Naive thymus-derived CD4-positive, alpha-beta T cell (primary cell): ENCODE data around the gene CIBAR2. TPM values are rescaled to one million over a fixed set of nuclear protein-coding genes. Genes with fewer than 3 reads are reported as not detected.
A peak's percentile ranks its signal among the peaks of the same experiment; 100 is the strongest.

Source experiments
- ATAC-seq: fragments of 150-1000 bp; cut with Tn5 transposase; 2 replicates; pipeline ENCODE4 v1.10.0; 2021; ENCODE audit warnings: mild to moderate bottlenecking, moderate library complexity
- CTCF ChIA-PET: fragments of 350-600 bp; sonication (Branson Sonifier 250); formaldehyde crosslinking; loops from one replicate; lab custom pipeline; 2021; ENCODE audit warnings: antibody characterized with exemption; lab: Charles Lee
- POLR2A ChIA-PET: fragments of 350-600 bp; sonication (Branson Sonifier 250); formaldehyde crosslinking; loops from one replicate; lab custom pipeline; 2021; ENCODE audit warnings: antibody characterized with exemption, inconsistent platforms; lab: Charles Lee
- DNase-seq, 9 donors: peaks; one replicate each; pipeline versions ENCODE4 v3.0.0 to v3.0.0-alpha.2; 2020 to 2022; ENCODE audit warnings: mixed read lengths in 1 of 9
- H3K27ac ChIP-seq: one replicate; pipeline ENCODE4 v1.7.0; 2013; ENCODE audit warnings: mild to moderate bottlenecking, low read depth, low read length, moderate library complexity
- H3K27me3 ChIP-seq, 2 donors: one replicate each; pipeline ENCODE4 v1.7.0; 2013; ENCODE audit warnings: low read length in 2 of 2, mild to moderate bottlenecking in 2 of 2, moderate library complexity in 2 of 2; ENCODE audit not compliant: control insufficient read depth in 2 of 2, insufficient read depth in 2 of 2
- H3K36me3 ChIP-seq, 3 experiments: 1 replicate in 2 of 3; 2 replicates in 1 of 3; pipeline ENCODE4 v1.7.0; 2013; ENCODE audit warnings: low read length in 3 of 3, mild to moderate bottlenecking in 3 of 3, moderate library complexity in 1 of 3; ENCODE audit not compliant: insufficient read depth in 3 of 3, control insufficient read depth in 2 of 3
- H3K4me1 ChIP-seq, 2 donors: one replicate each; pipeline ENCODE4 v1.7.0; 2013; ENCODE audit warnings: low read length in 2 of 2, mild to moderate bottlenecking in 2 of 2, moderate library complexity in 1 of 2; ENCODE audit not compliant: control insufficient read depth in 2 of 2, insufficient read depth in 2 of 2
- H3K4me3 ChIP-seq: 2 replicates; pipeline ENCODE4 v1.7.0; 2013; ENCODE audit warnings: mild to moderate bottlenecking, low read length
- H3K9me3 ChIP-seq, 3 experiments: 1 replicate in 2 of 3; 2 replicates in 1 of 3; pipeline ENCODE4 v1.7.0; 2013; ENCODE audit warnings: low read length in 3 of 3; ENCODE audit not compliant: control insufficient read depth in 2 of 3
- H3K27ac Mint-ChIP-seq, 9 donors: one replicate each; pipeline ENCODE4 v1.8.0; 2020 to 2022; ENCODE audit warnings: mixed read lengths in 9 of 9, mild to moderate bottlenecking in 8 of 9, moderate library complexity in 5 of 9, inconsistent platforms in 2 of 9
- H3K27me3 Mint-ChIP-seq, 5 donors: one replicate each; pipeline ENCODE4 v1.8.0; 2021 to 2022; ENCODE audit warnings: mixed read lengths in 5 of 5, mild to moderate bottlenecking in 1 of 5
- H3K36me3 Mint-ChIP-seq, 5 donors: one replicate each; pipeline ENCODE4 v1.8.0; 2020 to 2022; ENCODE audit warnings: mixed read lengths in 5 of 5, mild to moderate bottlenecking in 3 of 5, inconsistent platforms in 1 of 5
- H3K4me1 Mint-ChIP-seq, 7 donors: one replicate each; pipeline ENCODE4 v1.8.0; 2020 to 2022; ENCODE audit warnings: mixed read lengths in 7 of 7, mild to moderate bottlenecking in 3 of 7, inconsistent platforms in 1 of 7
- H3K4me3 Mint-ChIP-seq, 10 donors: one replicate each; pipeline ENCODE4 v1.8.0; 2020 to 2022; ENCODE audit warnings: mild to moderate bottlenecking in 10 of 10, mixed read lengths in 10 of 10, moderate library complexity in 6 of 10, inconsistent platforms in 2 of 10
- H3K9me3 Mint-ChIP-seq, 11 donors: one replicate each; pipeline ENCODE4 v1.8.0; 2020 to 2022; ENCODE audit warnings: mixed read lengths in 11 of 11, mild to moderate bottlenecking in 4 of 11, inconsistent platforms in 1 of 11, moderate library complexity in 1 of 11
- intact Hi-C, 2 donors: fragments of 100-400 bp; cut with micrococcal nuclease; formaldehyde crosslinking; loops; one replicate each; pipeline ENCODE4 v1.15.1; 2023
- polyA plus RNA-seq, 2 donors: library from polyadenylated mRNA; unstranded; fragments of 300-500 nt; fragmentation: Illumina TruSeq; gene quantifications; one replicate each; pipeline ENCODE4 v1.2.3, GENCODE V29; 2021
- total RNA-seq, 6 experiments: library from RNA in 5 of 6; stranded (reverse) in 5 of 6; gene quantifications; 1 replicate in 5 of 6; 2 replicates in 1 of 6; pipeline ENCODE4 v1.2.3 and lab custom pipeline; 2021 to 2026

Gene CIBAR2
- total and polyA plus RNA-seq, 7 experiments from 2014 or later: not detected

DNA sequence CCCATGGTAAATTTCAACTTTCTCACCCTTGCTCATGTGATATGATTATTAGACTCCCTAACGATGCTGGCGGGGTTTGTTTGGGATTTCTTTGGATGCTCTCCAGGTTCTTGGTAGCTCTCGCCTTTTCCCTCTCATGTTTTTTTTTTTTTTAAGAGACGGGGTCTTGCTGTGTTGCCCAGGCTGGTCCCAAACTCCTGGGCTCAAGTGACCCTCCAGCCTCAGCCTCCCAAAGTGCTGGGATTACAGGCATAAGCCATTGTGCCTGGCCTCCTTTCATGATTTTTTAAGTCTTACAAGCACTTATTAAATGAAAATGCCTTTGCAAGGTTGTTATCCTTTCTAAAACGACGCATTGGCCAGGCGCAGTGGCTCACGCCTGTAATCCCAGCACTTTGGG is 60.6 kb downstream of the CIBAR2 start:
- H3K27ac ChIP-seq: no peak overlapping the region
- ATAC-seq (no peak), DNase-seq (no peak)
- H3K36me3 Mint-ChIP-seq: peaks cover 0 to 21% (median 9%) of the 10 kb centered on the region in 5 donors
- H3K36me3 ChIP-seq: no peaks in the 10 kb centered on the region
- H3K9me3 Mint-ChIP-seq: peaks cover 0 to 1% (median 0%) of the 10 kb centered on the region in 11 donors
- H3K27me3 ChIP-seq: no peaks in the 10 kb centered on the region
- intact Hi-C loops: loop anchor here in 1 of 2 donors (10.0 kb wide), 1 partner anchor 503 kb away; no protein-coding TSS in a partner anchor
- H3K27me3 Mint-ChIP-seq: no peaks in the 10 kb centered on the region
- H3K9me3 ChIP-seq: no peaks in the 10 kb centered on the region
- peaks cover 21 to 36% of the 10 kb centered on the region in 2 donors for H3K4me1 ChIP-seq
- no peak overlapping the region for H3K4me3 Mint-ChIP-seq
- ChIA-PET CTCF (no interaction called here), POLR2A (interaction anchor here (0.6 kb wide), 1 partner anchor 545 kb away, joined by 3 read pairs; no protein-coding TSS in a partner anchor)
- H3K4me1 Mint-ChIP-seq: peaks cover 24 to 56% (median 38%) of the 10 kb centered on the region in 7 donors
- H3K27ac Mint-ChIP-seq: peak overlapping the region in 3 of 9 donors; percentile 42 to 68 (median 54)
- H3K4me3 ChIP-seq: no peak overlapping the region

DNA sequence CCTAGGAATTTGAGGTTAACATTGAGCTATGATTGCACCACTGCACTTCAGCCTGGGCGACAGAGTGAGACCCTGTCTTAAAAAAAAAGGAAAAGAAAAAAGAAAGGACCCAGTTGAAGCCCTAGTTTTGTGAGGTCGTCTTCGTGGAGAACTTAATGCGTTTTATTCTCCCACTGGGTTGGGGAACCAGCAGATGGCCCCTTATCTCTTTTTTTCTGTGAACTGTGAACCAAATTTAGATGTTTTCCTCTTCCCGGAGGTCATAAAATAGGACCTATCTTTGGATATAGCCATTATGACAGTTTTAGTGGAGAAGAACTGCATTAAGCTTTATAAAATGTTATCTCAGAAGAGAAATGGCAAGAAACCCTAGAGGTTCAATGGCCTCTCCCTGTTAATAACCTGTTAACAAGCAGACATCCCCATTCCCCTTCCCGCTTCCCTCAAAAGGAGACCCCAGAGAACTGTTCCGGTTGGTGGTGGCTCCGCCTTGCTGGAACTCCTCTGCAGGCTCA is 61.1 kb downstream of the CIBAR2 start:
- ChIA-PET CTCF (no interaction called here), POLR2A (interaction anchor here (1.4 kb wide), 1 partner anchor 24 kb away, joined by 5 read pairs; no protein-coding TSS in a partner anchor)
- ATAC-seq (no peak), DNase-seq (no peak)
- no peaks in the 10 kb centered on the region for H3K27me3 Mint-ChIP-seq
- H3K4me1 ChIP-seq: peaks cover 16 to 34% of the 10 kb centered on the region in 2 donors
- H3K4me1 Mint-ChIP-seq: peaks cover 18 to 56% (median 38%) of the 10 kb centered on the region in 7 donors
- peaks cover 0 to 26% (median 12%) of the 10 kb centered on the region in 5 donors for H3K36me3 Mint-ChIP-seq
- no peaks in the 10 kb centered on the region for H3K9me3 ChIP-seq
- no peaks in the 10 kb centered on the region for H3K27me3 ChIP-seq
- H3K27ac Mint-ChIP-seq: peak overlapping the region in 5 of 9 donors; percentile 3 to 68 (median 54)
- H3K36me3 ChIP-seq: no peaks in the 10 kb centered on the region
- peaks cover 0 to 1% (median 0%) of the 10 kb centered on the region in 11 donors for H3K9me3 Mint-ChIP-seq
- no peak overlapping the region for H3K4me3 ChIP-seq
- intact Hi-C loops: loop anchor here in 1 of 2 donors (10.0 kb wide), 1 partner anchor 504 kb away; no protein-coding TSS in a partner anchor
- no peak overlapping the region for H3K27ac ChIP-seq
- no peak overlapping the region for H3K4me3 Mint-ChIP-seq

DNA sequence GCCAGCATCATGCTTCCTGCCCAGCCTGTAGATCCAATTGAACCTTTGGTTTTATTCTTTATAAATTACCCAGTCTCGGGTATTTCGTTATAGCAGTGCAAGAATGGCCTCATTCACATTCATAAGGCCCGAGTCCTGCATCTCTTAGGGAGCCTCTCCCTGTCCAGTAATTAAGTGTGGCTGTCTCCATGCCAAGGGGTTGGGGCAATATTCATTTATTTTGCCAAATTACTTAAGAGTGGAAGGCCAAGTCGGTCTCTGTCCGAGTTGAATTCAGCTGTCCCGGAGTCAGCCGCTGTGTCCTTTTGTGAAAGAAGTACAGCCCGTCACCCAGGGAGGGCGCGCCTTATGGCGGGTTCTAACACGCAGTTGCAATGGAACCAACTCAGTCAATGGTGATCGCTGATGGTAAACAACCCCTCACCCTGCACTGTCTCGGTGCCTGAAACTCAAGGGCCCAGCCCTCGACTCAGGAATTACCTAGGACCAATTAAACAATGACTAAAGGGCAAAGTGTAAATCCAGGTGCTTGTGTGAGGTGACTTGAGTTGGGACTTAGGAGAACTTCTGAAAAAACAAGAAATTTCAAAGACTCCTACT is 62.5 kb downstream of the CIBAR2 start:
- ChIA-PET POLR2A (interaction anchor here (1.4 kb wide), 1 partner anchor 23 kb away, joined by 5 read pairs; no protein-coding TSS in a partner anchor), CTCF (no interaction called here)
- Histone ChIP-seq H3K27me3 (no peaks in the 10 kb centered on the region), H3K36me3 (no peaks in the 10 kb centered on the region), H3K4me3 (no peak overlapping the region), H3K9me3 (no peaks in the 10 kb centered on the region), H3K27ac (no peak overlapping the region), H3K4me1 (peaks cover 7 to 24% of the 10 kb centered on the region in 2 donors)
- Mint-ChIP-seq H3K9me3 (peaks cover 0 to 1% (median 0%) of the 10 kb centered on the region in 11 donors), H3K36me3 (peaks cover 0 to 32% (median 10%) of the 10 kb centered on the region in 5 donors), H3K4me1 (peaks cover 5 to 51% (median 29%) of the 10 kb centered on the region in 7 donors), H3K4me3 (peak overlapping the region in 1 of 10 donors; percentile 44), H3K27me3 (no peaks in the 10 kb centered on the region), H3K27ac (peak overlapping the region in 2 of 9 donors; percentile 36 to 66)
- no peak for DNase-seq
- intact Hi-C loops: loop anchor here in 1 of 2 donors (10.0 kb wide), 1 partner anchor 505 kb away; no protein-coding TSS in a partner anchor
- ATAC-seq: no peak

DNA sequence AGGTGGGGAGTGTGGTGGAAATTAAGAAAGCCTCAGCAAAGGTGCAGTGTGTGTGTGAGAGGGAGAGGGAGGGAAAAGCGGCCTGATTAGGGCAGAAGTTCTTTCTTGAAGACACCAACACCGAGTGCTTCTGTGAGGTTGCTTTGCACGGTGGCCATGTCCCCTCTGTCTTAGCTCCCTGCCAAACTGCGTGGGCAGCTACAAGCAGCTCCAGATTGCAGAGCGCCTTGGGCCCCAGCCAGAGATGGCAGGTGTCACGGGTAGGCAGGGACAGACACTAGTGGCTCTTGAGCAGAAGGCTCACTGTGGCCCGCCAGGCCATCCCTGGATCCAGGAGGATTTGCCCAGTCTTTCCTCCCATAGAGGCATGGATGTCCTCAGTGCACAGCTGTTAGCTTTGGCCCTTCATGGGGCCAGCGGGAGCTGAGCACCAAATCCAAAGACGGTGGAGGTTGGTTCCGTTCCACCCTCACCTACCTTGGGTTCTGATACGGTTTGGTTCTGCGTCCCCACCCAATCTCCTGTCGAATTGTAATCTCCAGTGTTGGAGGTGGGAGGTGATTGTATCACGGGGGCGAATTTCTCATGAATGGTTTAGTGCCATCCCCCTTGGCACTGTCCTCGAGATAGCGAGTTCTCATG is 63.2 kb downstream of the CIBAR2 start:
- Histone ChIP-seq H3K4me1 (peaks cover 0 to 21% of the 10 kb centered on the region in 2 donors), H3K27ac (no peak overlapping the region), H3K36me3 (no peaks in the 10 kb centered on the region), H3K9me3 (no peaks in the 10 kb centered on the region), H3K27me3 (no peaks in the 10 kb centered on the region), H3K4me3 (no peak overlapping the region)
- H3K27me3 Mint-ChIP-seq: no peaks in the 10 kb centered on the region
- peak overlapping the region in 2 of 10 donors; percentile 21 to 44 for H3K4me3 Mint-ChIP-seq
- H3K27ac Mint-ChIP-seq: peak overlapping the region in 4 of 9 donors; percentile 36 to 66 (median 50)
- POLR2A ChIA-PET: interaction anchor here (0.6 to 1.0 kb wide), 3 partner anchors 23 to 175 kb away, joined by 3 read pairs; partner anchors contain the start of gene ZDHHC7
- peaks cover 5 to 51% (median 27%) of the 10 kb centered on the region in 7 donors for H3K4me1 Mint-ChIP-seq
- DNase-seq (no peak), ATAC-seq (no peak)
- peaks cover 0 to 33% (median 6%) of the 10 kb centered on the region in 5 donors for H3K36me3 Mint-ChIP-seq
- intact Hi-C loops: no loop called here
- CTCF ChIA-PET: no interaction called here
- H3K9me3 Mint-ChIP-seq: peaks cover 0 to 1% (median 0%) of the 10 kb centered on the region in 11 donors

Other genes starting within 250 kb of the CIBAR2 start
- 10 to 100 TPM; 31.7 to 62.2 (median 33.4) TPM for gene ZDHHC7, start 100.9 kb downstream of the CIBAR2 start, total RNA-seq
- 10 to 100 TPM; 33.2 to 47.7 TPM for gene ZDHHC7, start 100.9 kb downstream of the CIBAR2 start, polyA plus RNA-seq
- 10 to 100 TPM in 4 of 5 experiments, 1 to 10 TPM in 1; 9.5 to 28.9 (median 15.1) TPM for gene KIAA0513, start 84.7 kb downstream of the CIBAR2 start, total RNA-seq
- gene KIAA0513, start 84.7 kb downstream of the CIBAR2 start, polyA plus RNA-seq: 1 to 10 TPM; 6.9 to 7.9 TPM